Upper lobe of right lung (tissue), 1 donor: ENCODE data around the gene RPL6. TPM values are rescaled to one million over a fixed set of nuclear protein-coding genes. Genes with fewer than 3 reads are reported as not detected.
"Not testable (repeated sequence)": the region's sequence is repeated elsewhere in the genome, so short reads cannot be mapped to it uniquely, and the experiment has no call there.

Source experiments
- ATAC-seq: fragments of 200-7000 bp; cut with Tn5 transposase; one replicate; pipeline ENCODE4 v1.9.1; 2020; ENCODE audit warnings: mild to moderate bottlenecking, moderate library complexity
- DNase-seq: peaks from one replicate; pipeline ENCODE4 v3.0.0-alpha.2; 2020
- H3K27ac ChIP-seq: fragments of 200-600 bp; one replicate; pipeline ENCODE4 v1.8.0; 2022
- H3K27me3 ChIP-seq: fragments of 200-600 bp; one replicate; pipeline ENCODE4 v1.8.0; 2022; ENCODE audit warnings: mild to moderate bottlenecking
- H3K36me3 ChIP-seq: fragments of 200-600 bp; one replicate; pipeline ENCODE4 v1.8.0; 2022
- H3K4me1 ChIP-seq: fragments of 200-600 bp; one replicate; pipeline ENCODE4 v1.8.0; 2022
- H3K4me3 ChIP-seq: fragments of 200-600 bp; one replicate; pipeline ENCODE4 v1.8.0; 2022; ENCODE audit warnings: mild to moderate bottlenecking
- H3K9me3 ChIP-seq: fragments of 200-600 bp; one replicate; pipeline ENCODE4 v1.8.0; 2022
- intact Hi-C: fragments of 100-400 bp; cut with DNase I; formaldehyde crosslinking; loops from one replicate; pipeline ENCODE4 v1.11.0; 2022
- total RNA-seq: library from RNA; stranded (reverse); fragmentation: NEBNext Ultra II Directional; extraction: Animal tissue kit (Norgen Biotek cat#: 25700); gene quantifications from one replicate; pipeline ENCODE4 v1.2.1, GENCODE V29; 2021
- TF ChIP-seq, protein P1 (sequence below): fragments of 200-600 bp; IDR thresholded peaks from one replicate; pipeline ENCODE4 v1.8.0; 2022; ENCODE audit warnings: antibody characterized with exemption
- donor health status: DM: no; HTN: yes; CAD: no; lungs with severe emphysema.

Gene RPL6
- total RNA-seq, 1 donor from 2014 or later, result 811 TPM

GRCh38 chr12:112406519-112407488 is 2.6 kb downstream of the RPL6 start:
- H3K27ac ChIP-seq, result no peak overlapping the region
- intact Hi-C loops, result no loop called here
- DNase-seq (no peak), ATAC-seq (no peak)
- no peaks in the 10 kb centered on the region for H3K9me3 ChIP-seq
- H3K4me3 ChIP-seq, result no peak overlapping the region
- TF ChIP-seq, protein P1, sequence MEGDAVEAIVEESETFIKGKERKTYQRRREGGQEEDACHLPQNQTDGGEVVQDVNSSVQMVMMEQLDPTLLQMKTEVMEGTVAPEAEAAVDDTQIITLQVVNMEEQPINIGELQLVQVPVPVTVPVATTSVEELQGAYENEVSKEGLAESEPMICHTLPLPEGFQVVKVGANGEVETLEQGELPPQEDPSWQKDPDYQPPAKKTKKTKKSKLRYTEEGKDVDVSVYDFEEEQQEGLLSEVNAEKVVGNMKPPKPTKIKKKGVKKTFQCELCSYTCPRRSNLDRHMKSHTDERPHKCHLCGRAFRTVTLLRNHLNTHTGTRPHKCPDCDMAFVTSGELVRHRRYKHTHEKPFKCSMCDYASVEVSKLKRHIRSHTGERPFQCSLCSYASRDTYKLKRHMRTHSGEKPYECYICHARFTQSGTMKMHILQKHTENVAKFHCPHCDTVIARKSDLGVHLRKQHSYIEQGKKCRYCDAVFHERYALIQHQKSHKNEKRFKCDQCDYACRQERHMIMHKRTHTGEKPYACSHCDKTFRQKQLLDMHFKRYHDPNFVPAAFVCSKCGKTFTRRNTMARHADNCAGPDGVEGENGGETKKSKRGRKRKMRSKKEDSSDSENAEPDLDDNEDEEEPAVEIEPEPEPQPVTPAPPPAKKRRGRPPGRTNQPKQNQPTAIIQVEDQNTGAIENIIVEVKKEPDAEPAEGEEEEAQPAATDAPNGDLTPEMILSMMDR, result no peak
- H3K27me3 ChIP-seq, result no peaks in the 10 kb centered on the region
- peaks cover 20% of the 10 kb centered on the region for H3K4me1 ChIP-seq
- H3K36me3 ChIP-seq, result peaks cover 45% of the 10 kb centered on the region

- H3K36me3 ChIP-seq, result peaks cover 32% of the 10 kb centered on the region
- ATAC-seq, result no peak
- H3K9me3 ChIP-seq, result no peaks in the 10 kb centered on the region
- intact Hi-C loops, result no loop called here
- no peak overlapping the region for H3K27ac ChIP-seq
- no peaks in the 10 kb centered on the region for H3K27me3 ChIP-seq
- TF ChIP-seq, protein P1, result no peak
- peaks cover 2% of the 10 kb centered on the region for H3K4me1 ChIP-seq
- no peak overlapping the region for H3K4me3 ChIP-seq
- no peak for DNase-seq
Observed at GRCh38 chr12:112401903-112402498, 7.4 kb downstream of the RPL6 start.

GRCh38 chr12:112401054-112401453 is 8.4 kb downstream of the RPL6 start:
- Histone ChIP-seq H3K27me3 (no peaks in the 10 kb centered on the region), H3K4me3 (no peak overlapping the region), H3K4me1 (no peaks in the 10 kb centered on the region), H3K27ac (no peak overlapping the region), H3K36me3 (peaks cover 23% of the 10 kb centered on the region), H3K9me3 (no peaks in the 10 kb centered on the region)
- peak; percentile 25 for DNase-seq
- ATAC-seq, result no peak
- TF ChIP-seq, protein P1, result no peak
- intact Hi-C loops, result no loop called here

DNA sequence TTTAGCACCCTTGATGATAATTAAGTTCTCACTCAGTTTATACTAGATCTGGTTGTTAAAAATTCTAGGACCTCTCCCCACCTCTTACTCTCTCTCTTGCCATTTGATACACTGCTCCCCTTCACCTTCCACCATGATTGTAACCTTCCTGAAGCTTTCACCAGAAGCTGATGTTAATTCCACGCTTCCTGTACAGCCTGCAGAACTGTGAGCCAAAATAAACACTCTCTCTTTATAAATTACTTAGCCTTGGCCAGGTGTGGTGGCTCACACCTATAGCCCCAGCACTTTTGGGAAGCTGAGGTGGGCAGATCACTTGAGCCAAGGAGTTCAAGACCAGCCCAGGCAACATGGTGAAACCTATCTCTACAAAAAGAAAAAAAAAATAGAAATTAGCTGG is 16.1 kb downstream of the RPL6 start:
- no peaks in the 10 kb centered on the region for H3K4me1 ChIP-seq
- DNase-seq (no peak), ATAC-seq (no peak)
- H3K27ac ChIP-seq, result no peak overlapping the region
- no peaks in the 10 kb centered on the region for H3K27me3 ChIP-seq
- TF ChIP-seq, protein P1, result no peak
- intact Hi-C loops, result no loop called here
- H3K36me3 ChIP-seq, result no peaks in the 10 kb centered on the region
- no peak overlapping the region for H3K4me3 ChIP-seq
- H3K9me3 ChIP-seq, result no peaks in the 10 kb centered on the region

DNA sequence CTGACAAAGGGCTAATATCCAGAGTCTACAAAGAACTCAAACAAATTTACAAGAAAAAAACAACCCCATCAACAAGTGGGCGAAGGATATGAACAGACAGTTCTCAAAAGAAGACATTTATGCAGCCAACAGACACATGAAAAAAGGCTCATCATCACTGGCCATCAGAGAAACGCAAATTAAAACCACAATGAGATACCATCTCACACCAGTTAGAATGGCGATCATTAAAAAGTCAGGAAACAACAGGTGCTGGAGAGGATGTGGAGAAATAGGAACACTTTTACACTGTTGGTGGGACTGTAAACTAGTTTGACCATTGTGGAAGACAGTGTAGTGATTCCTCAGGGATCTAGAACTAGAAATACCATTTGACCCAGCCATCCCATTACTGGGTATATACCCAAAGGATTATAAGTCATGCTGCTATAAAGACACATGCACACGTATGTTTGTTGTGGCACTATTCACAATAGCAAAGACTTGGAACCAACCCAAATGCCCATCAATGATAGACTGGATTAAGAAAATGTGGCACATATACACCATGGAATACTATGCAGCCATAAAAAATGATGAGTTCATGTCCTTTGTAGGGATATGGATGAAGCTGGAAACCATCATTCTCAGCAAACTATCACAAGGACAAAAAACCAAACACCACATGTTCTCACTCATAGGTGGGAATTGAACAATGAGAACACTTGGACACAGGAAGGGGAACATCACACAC is 19.3 kb downstream of the RPL6 start:
- DNase-seq, H3K4me1 ChIP-seq, H3K4me3 ChIP-seq, ATAC-seq, H3K27me3 ChIP-seq, H3K9me3 ChIP-seq, H3K36me3 ChIP-seq, H3K27ac ChIP-seq: not testable (repeated sequence)
- intact Hi-C loops, result loop anchor here (10.0 kb wide), 1 partner anchor 195 kb away; no protein-coding TSS in a partner anchor
